H9 (cell line): ENCODE measurements around the gene SAFB. TPM values are rescaled to one million over a fixed set of nuclear protein-coding genes. Genes with fewer than 3 reads are reported as not detected.
A peak's percentile ranks its signal among the peaks of the same experiment; 100 is the strongest.

Experiments used
- DNase-seq: peaks from one replicate; pipeline ENCODE4 v3.0.0-alpha.2; 2017
- H2AFZ ChIP-seq: one replicate; pipeline ENCODE4 v1.6.1; 2013; ENCODE audit warnings: mild to moderate bottlenecking, low read length, control low read depth, moderate library complexity
- H2AK5ac ChIP-seq: 2 replicates; pipeline ENCODE4 v1.6.1; 2013; ENCODE audit warnings: low read length, control low read depth, mixed read lengths; ENCODE audit not compliant: insufficient read length
- H2BK120ac ChIP-seq: one replicate; pipeline ENCODE4 v1.6.1; 2013; ENCODE audit warnings: low read depth, mild to moderate bottlenecking, low read length, control low read depth, inconsistent platforms; ENCODE audit not compliant: poor library complexity, severe bottlenecking
- H2BK12ac ChIP-seq: 2 replicates; pipeline ENCODE4 v1.6.1; 2013; ENCODE audit warnings: low read length, control low read depth, mixed read lengths, low read depth; ENCODE audit not compliant: insufficient read length
- H2BK15ac ChIP-seq: 2 replicates; pipeline ENCODE4 v1.6.1; 2013; ENCODE audit warnings: low read depth, low read length, control low read depth
- H2BK20ac ChIP-seq: one replicate; pipeline ENCODE4 v1.6.1; 2013; ENCODE audit warnings: low read depth, mild to moderate bottlenecking, low read length, control low read depth, inconsistent platforms; ENCODE audit not compliant: poor library complexity, severe bottlenecking
- H2BK5ac ChIP-seq: 2 replicates; pipeline ENCODE4 v1.6.1; 2013; ENCODE audit warnings: low read length, control low read depth, mixed read lengths; ENCODE audit not compliant: insufficient read length
- H3K14ac ChIP-seq: 2 replicates; pipeline ENCODE4 v1.6.1; 2013; ENCODE audit warnings: low read length, control low read depth; ENCODE audit not compliant: insufficient read depth
- H3K18ac ChIP-seq: 2 replicates; pipeline ENCODE4 v1.6.1; 2013; ENCODE audit warnings: low read depth, mild to moderate bottlenecking, mixed read lengths, low read length, control low read depth; ENCODE audit not compliant: insufficient read length
- H3K23ac ChIP-seq: 2 replicates; pipeline ENCODE4 v1.6.1; 2013; ENCODE audit warnings: low read length, control low read depth, mixed read lengths, low read depth; ENCODE audit not compliant: insufficient read length
- H3K23me2 ChIP-seq: 2 replicates; pipeline ENCODE4 v1.6.1; 2013; ENCODE audit warnings: low read depth, mild to moderate bottlenecking, mixed read lengths, low read length, control low read depth; ENCODE audit not compliant: insufficient read length, poor library complexity, severe bottlenecking
- H3K27ac ChIP-seq: 2 replicates; pipeline ENCODE4 v1.5.1; 2013; ENCODE audit warnings: low read length, control low read depth, mixed read lengths, low read depth; ENCODE audit not compliant: insufficient read length
- H3K27me3 ChIP-seq: 2 replicates; pipeline ENCODE4 v1.6.1; 2013; ENCODE audit warnings: low read length, control low read depth, inconsistent platforms; ENCODE audit not compliant: insufficient read depth
- H3K4ac ChIP-seq: 2 replicates; pipeline ENCODE4 v1.6.1; 2013; ENCODE audit warnings: low read depth, mild to moderate bottlenecking, control low read depth, inconsistent platforms, low read length, moderate library complexity
- H3K4me1 ChIP-seq: 2 replicates; pipeline ENCODE4 v1.6.1; 2013; ENCODE audit warnings: low read length, control low read depth, inconsistent platforms; ENCODE audit not compliant: insufficient read depth
- H3K4me2 ChIP-seq: 2 replicates; pipeline ENCODE4 v1.6.1; 2013; ENCODE audit warnings: low read length, control low read depth, mixed read lengths; ENCODE audit not compliant: insufficient read length, insufficient read depth
- H3K56ac ChIP-seq: 2 replicates; pipeline ENCODE4 v1.6.1; 2013; ENCODE audit warnings: low read depth, mild to moderate bottlenecking, mixed read lengths, low read length, control low read depth; ENCODE audit not compliant: insufficient read length
- H3K79me1 ChIP-seq: 2 replicates; pipeline ENCODE4 v1.6.1; 2013; ENCODE audit warnings: low read depth, mild to moderate bottlenecking, moderate library complexity, low read length, control low read depth, inconsistent platforms; ENCODE audit not compliant: insufficient read depth, poor library complexity, severe bottlenecking
- H3K79me2 ChIP-seq: 2 replicates; pipeline ENCODE4 v1.6.1; 2013; ENCODE audit warnings: low read length, control low read depth, inconsistent platforms; ENCODE audit not compliant: insufficient read depth
- H3K9ac ChIP-seq: 2 replicates; pipeline ENCODE4 v1.6.1; 2013; ENCODE audit warnings: low read length, control low read depth, mixed read lengths; ENCODE audit not compliant: insufficient read length; ENCODE audit errors: extremely low read depth
- H3K9me3 ChIP-seq: one replicate; pipeline ENCODE4 v1.6.1; 2013; ENCODE audit warnings: low read depth, low read length, inconsistent platforms; ENCODE audit not compliant: control insufficient read depth
- H3T11ph ChIP-seq: one replicate; pipeline ENCODE4 v1.6.1; 2013; ENCODE audit warnings: mild to moderate bottlenecking, low read length, control low read depth, inconsistent platforms
- H4K20me1 ChIP-seq: one replicate; pipeline ENCODE4 v1.6.1; 2013; ENCODE audit not compliant: control insufficient read depth, insufficient read length, insufficient read depth
- H4K5ac ChIP-seq: 2 replicates; pipeline ENCODE4 v1.6.1; 2013; ENCODE audit warnings: low read depth, mild to moderate bottlenecking, mixed read lengths, low read length, control low read depth; ENCODE audit not compliant: insufficient read length
- H4K8ac ChIP-seq: replicated peaks from 2 replicates; pipeline ENCODE4 v1.6.1; 2013; ENCODE audit warnings: low read length, control low read depth, mixed read lengths, low read depth; ENCODE audit not compliant: insufficient read length
- H4K91ac ChIP-seq: 2 replicates; pipeline ENCODE4 v1.6.1; 2013; ENCODE audit warnings: low read depth, mild to moderate bottlenecking, moderate library complexity, mixed read lengths, low read length, control low read depth; ENCODE audit not compliant: insufficient read length
- H3K27ac Mint-ChIP-seq, 3 experiments: 2 replicates in 2 of 3; 3 replicates in 1 of 3; pipeline ENCODE4 v1.8.0; 2020 to 2021; ENCODE audit warnings: mixed read lengths in 3 of 3, mild to moderate bottlenecking in 1 of 3, moderate library complexity in 1 of 3
- H3K27me3 Mint-ChIP-seq: 2 replicates; pipeline ENCODE4 v1.8.0; 2021; ENCODE audit warnings: low read depth, mild to moderate bottlenecking, moderate library complexity, mixed read lengths
- H3K36me3 Mint-ChIP-seq, 3 experiments: 2 replicates in 2 of 3; 3 replicates in 1 of 3; pipeline ENCODE4 v1.8.0; 2020 to 2021; ENCODE audit warnings: low read depth in 3 of 3, mixed read lengths in 3 of 3; ENCODE audit not compliant: insufficient read depth in 1 of 3
- H3K4me1 Mint-ChIP-seq, 2 experiments: 2 replicates each; pipeline ENCODE4 v1.8.0; 2020; ENCODE audit warnings: mixed read lengths in 2 of 2
- H3K4me3 Mint-ChIP-seq, 2 experiments: 2 replicates in 1 of 2; 3 replicates in 1 of 2; pipeline ENCODE4 v1.8.0; 2020 to 2021; ENCODE audit warnings: mild to moderate bottlenecking in 2 of 2, mixed read lengths in 2 of 2, moderate library complexity in 1 of 2
- H3K9me3 Mint-ChIP-seq, 2 experiments: 2 replicates in 1 of 2; 3 replicates in 1 of 2; pipeline ENCODE4 v1.8.0; 2020; ENCODE audit warnings: mild to moderate bottlenecking in 2 of 2, mixed read lengths in 2 of 2, moderate library complexity in 1 of 2
- CTCF ChIP-seq: fragments of 200-600 bp; sonication (generic); conservative IDR thresholded peaks from 3 replicates; pipeline ENCODE4 v1.8.0; 2021; ENCODE audit warnings: antibody characterized with exemption, mild to moderate bottlenecking
- WGBS: extraction: QIAGEN DNeasy Blood & Tissue Kit; methylation state at CpG from one replicate; pipeline ENCODE4 v1.1.7; 2013; ENCODE audit warnings: missing lambda C conversion rate, low lambda C conversion rate, mixed read lengths; ENCODE audit not compliant: insufficient read length; ENCODE audit errors: extremely low coverage; 5-methylcytosine and 5-hydroxymethylcytosine counted together
- total RNA-seq: library from RNA; stranded (reverse); gene quantifications from 2 replicates; pipeline ENCODE4 v1.2.1, GENCODE V29; 2021

Gene SAFB
- total RNA-seq, 1 experiment from 2014 or later: 110 TPM

DNA sequence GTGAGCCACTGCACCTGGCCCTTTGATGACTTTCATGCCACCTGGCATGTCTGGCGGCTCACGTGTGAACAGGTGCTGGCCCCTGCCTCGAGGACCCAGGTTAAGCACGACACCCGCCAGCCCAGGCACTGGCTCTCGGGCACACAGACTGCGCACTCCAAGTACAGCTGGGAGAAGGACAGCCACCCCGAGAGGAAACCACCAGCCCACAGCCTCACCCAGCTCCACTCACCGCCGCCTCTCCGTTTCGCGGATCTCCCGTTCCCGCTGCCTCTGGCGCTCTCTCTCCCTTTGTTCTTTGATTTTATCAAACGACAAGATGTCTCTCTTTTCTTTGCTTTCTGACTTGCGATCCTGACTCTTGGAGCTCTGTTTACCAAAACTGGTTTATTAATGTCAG, 27.8 kb upstream of the SAFB start:
- H3K9me3 ChIP-seq: no peaks in the 10 kb centered on the region
- no peak overlapping the region for H4K5ac ChIP-seq
- DNase-seq: no peak
- H3K79me2 ChIP-seq: no peaks in the 10 kb centered on the region
- no peak overlapping the region for H3K27ac ChIP-seq
- no peaks in the 10 kb centered on the region for H3K4me1 ChIP-seq
- no peak overlapping the region for H3K56ac ChIP-seq
- H3K14ac ChIP-seq: no peak overlapping the region
- no peak overlapping the region for H3K4me2 ChIP-seq
- no peak for TF ChIP-seq CTCF
- no peaks in the 10 kb centered on the region for H3K23me2 ChIP-seq
- no peak overlapping the region for H3K4ac ChIP-seq
- peaks cover 5% of the 10 kb centered on the region for H3K79me1 ChIP-seq
- no peaks in the 10 kb centered on the region; the same call in 1 of the 2 replicates for H3K27me3 ChIP-seq
- H3T11ph ChIP-seq: no peak overlapping the region
- Mint-ChIP-seq H3K36me3 (peaks cover 39 to 92% (median 79%) of the 10 kb centered on the region in 3 experiments), H3K4me3 (no peak overlapping the region), H3K4me1 (no peaks in the 10 kb centered on the region), H3K27ac (peak overlapping the region in 1 of 3 experiments; percentile 6; a peak in 2 of 7 replicates), H3K9me3 (no peaks in the 10 kb centered on the region; a peak in 1 of 5 replicates), H3K27me3 (no peaks in the 10 kb centered on the region)
- no peak overlapping the region for H2BK120ac ChIP-seq
- no peak overlapping the region for H2BK15ac ChIP-seq
- H4K91ac ChIP-seq: no peak overlapping the region
- H3K9ac ChIP-seq: no peak overlapping the region
- H2AK5ac ChIP-seq: no peak overlapping the region
- H2BK20ac ChIP-seq: no peak overlapping the region
- no peak overlapping the region for H4K8ac ChIP-seq
- no CpG with 5 or more reads among the region's 18 CpGs for WGBS
- no peaks in the 10 kb centered on the region for H4K20me1 ChIP-seq
- H3K18ac ChIP-seq: no peak overlapping the region
- H2BK12ac ChIP-seq: no peak overlapping the region
- no peak overlapping the region for H2BK5ac ChIP-seq
- H3K23ac ChIP-seq: no peak overlapping the region
- no peak overlapping the region for H2AFZ ChIP-seq
